HepG2 (cell line): ENCODE measurements around the gene PPP1R9B. TPM values are rescaled to one million over a fixed set of nuclear protein-coding genes. Genes with fewer than 3 reads are reported as not detected.

Source experiments
- CBX2 ChIP-seq, 2 experiments: fragments of 200-600 bp in 1 of 2; sonication (generic); formaldehyde crosslinking in 1 of 2; IDR thresholded peaks; 2 replicates each; pipeline versions ENCODE4 v1.7.0 to v1.8.1; 2018 to 2022; ENCODE audit warnings: low read depth in 2 of 2, low read length in 1 of 2, mild to moderate bottlenecking in 1 of 2, missing genetic modification reagents in 1 of 2
- FLYWCH1 ChIP-seq: sonication (generic); formaldehyde crosslinking; IDR thresholded peaks from 2 replicates; pipeline ENCODE4 v1.8.1; 2023; ENCODE audit warnings: mild to moderate bottlenecking, missing genetic modification reagents
- FOSL2 ChIP-seq: sonication (generic); formaldehyde crosslinking; IDR thresholded peaks from 2 replicates; pipeline ENCODE4 v1.4.0; 2020; ENCODE audit warnings: missing genetic modification reagents
- FOXA3 ChIP-seq: IDR thresholded peaks from 2 replicates; pipeline ENCODE4 v1.6.1; 2016; ENCODE audit warnings: missing genetic modification reagents, missing compliant biosample characterization
- HBP1 ChIP-seq: IDR thresholded peaks from 2 replicates; pipeline ENCODE4 v1.6.1; 2016; ENCODE audit warnings: low read depth, control low read depth
- HDAC2 ChIP-seq: sonication (generic); formaldehyde crosslinking; IDR thresholded peaks from 2 replicates; pipeline ENCODE4 v1.4.0; 2020; ENCODE audit warnings: missing genetic modification reagents
- LCORL ChIP-seq, 2 experiments: fragments of 450-650 bp in 1 of 2; sonication (generic) in 1 of 2; formaldehyde crosslinking in 1 of 2; IDR thresholded peaks; 2 replicates each; pipeline versions ENCODE4 v1.5.0 to v1.6.1; 2017 to 2020; ENCODE audit warnings: antibody characterized with exemption in 1 of 2, missing genetic modification reagents in 1 of 2
- PATZ1 ChIP-seq: sonication (generic); formaldehyde crosslinking; IDR thresholded peaks from 2 replicates; pipeline ENCODE4 v1.4.0; 2020; ENCODE audit warnings: missing genetic modification reagents
- RORA ChIP-seq: sonication (generic); formaldehyde crosslinking; IDR thresholded peaks from 2 replicates; pipeline ENCODE4 v1.5.0; 2020; ENCODE audit warnings: mild to moderate bottlenecking, missing genetic modification reagents, moderate library complexity
- SCMH1 ChIP-seq: sonication (generic); formaldehyde crosslinking; IDR thresholded peaks from 2 replicates; pipeline ENCODE4 v1.9.0; 2021; ENCODE audit warnings: missing genetic modification reagents, mild to moderate bottlenecking, borderline replicate concordance
- SMC3 ChIP-seq: IDR thresholded peaks from 2 replicates; pipeline ENCODE4 v1.6.1; 2011; ENCODE audit warnings: low read length, improper control_type of control experiment
- SP4 ChIP-seq: sonication (generic); formaldehyde crosslinking; IDR thresholded peaks from 2 replicates; pipeline ENCODE4 v1.8.1; 2023; ENCODE audit warnings: mild to moderate bottlenecking, missing genetic modification reagents
- TOPORS ChIP-seq: sonication (generic); formaldehyde crosslinking; IDR thresholded peaks from 2 replicates; pipeline ENCODE4 v1.8.0; 2023; ENCODE audit warnings: mild to moderate bottlenecking, missing genetic modification reagents
- ZNF124 ChIP-seq: sonication (generic); formaldehyde crosslinking; IDR thresholded peaks from 2 replicates; pipeline ENCODE4 v1.4.0; 2020; ENCODE audit warnings: missing genetic modification reagents
- polyA plus RNA-seq, 8 experiments: library from polyadenylated mRNA; depleted of rRNA in 3 of 8; stranded (reverse) in 7 of 8; unstranded in 1 of 8; fragments of >200 nt; fragmentation: Illumina TruSeq in 4 of 8; extraction: Trizol in 4 of 8; gene quantifications; 2 replicates each; pipeline versions ENCODE4 v1.2.1 to v1.2.3, GENCODE V29; 2011 to 2016; ENCODE audit warnings: low read depth in 4 of 8, missing spikeins in 1 of 8, mixed read lengths in 1 of 8; ENCODE audit not compliant: insufficient read depth in 1 of 8
- total RNA-seq, 5 experiments: library from RNA; depleted of rRNA; stranded (reverse); fragments of >200 nt; fragmentation: Illumina TruSeq; extraction: Trizol; gene quantifications; 2 replicates each; pipeline ENCODE4 v1.2.3, GENCODE V29; 2016; ENCODE audit warnings: low read depth in 1 of 5
- TF ChIP-seq, protein P1 (sequence below): IDR thresholded peaks from 2 replicates; pipeline ENCODE4 v1.6.1; 2016; ENCODE audit warnings: low read depth
- TF ChIP-seq, protein P2 (sequence below): sonication (generic); formaldehyde crosslinking; IDR thresholded peaks from 2 replicates; pipeline ENCODE4 v1.4.0; 2020; ENCODE audit warnings: mild to moderate bottlenecking, missing genetic modification reagents

Gene PPP1R9B
- total and polyA plus RNA-seq, 2 of the 13 experiments (the other 11 are each of a cell fraction or from before 2014, with no cell fraction given) = 9.4 to 15.8 TPM

GRCh38 chr17:50094243-50094752 is 56.2 kb downstream of the PPP1R9B start (continued):
- TF ChIP-seq HBP1 (0 out of 2 replicates have a peak, but pooled peaks have one; percentile 39), SMC3 (peak; percentile 68), TOPORS (CRISPR knock-in tag) (0 out of 2 replicates have a peak, but pooled peaks have one; percentile 34), RORA (CRISPR knock-in tag) (no peak), ZNF124 (peak; percentile 13; the same call in 1 of the 2 replicates), CBX2 (IDR thresholded peaks at IDR 0.05; ENCODE audit: low read depth, low read length) (no peak), CBX2 (CRISPR knock-in tag; IDR thresholded peaks at IDR 0.05; ENCODE audit: low read depth) (no peak), FLYWCH1 (CRISPR knock-in tag) (no peak), SCMH1 (CRISPR knock-in tag) (no peak), FOSL2 (CRISPR knock-in tag) (peak; percentile 28; the same call in 1 of the 2 replicates), SP4 (CRISPR knock-in tag) (peak; percentile 49; the same call in 1 of the 2 replicates), FOXA3 (0 out of 2 replicates have a peak, but pooled peaks have one; percentile 32), HDAC2 (CRISPR knock-in tag) (peak; percentile 61; the same call in 1 of the 2 replicates), PATZ1 (CRISPR knock-in tag) (peak; percentile 42; the same call in 1 of the 2 replicates), LCORL (IDR thresholded peaks at IDR 0.05) (no peak), LCORL (CRISPR knock-in tag; IDR thresholded peaks at IDR 0.05) (no peak; the same call in 1 of the 2 replicates)
- TF ChIP-seq, protein P1, sequence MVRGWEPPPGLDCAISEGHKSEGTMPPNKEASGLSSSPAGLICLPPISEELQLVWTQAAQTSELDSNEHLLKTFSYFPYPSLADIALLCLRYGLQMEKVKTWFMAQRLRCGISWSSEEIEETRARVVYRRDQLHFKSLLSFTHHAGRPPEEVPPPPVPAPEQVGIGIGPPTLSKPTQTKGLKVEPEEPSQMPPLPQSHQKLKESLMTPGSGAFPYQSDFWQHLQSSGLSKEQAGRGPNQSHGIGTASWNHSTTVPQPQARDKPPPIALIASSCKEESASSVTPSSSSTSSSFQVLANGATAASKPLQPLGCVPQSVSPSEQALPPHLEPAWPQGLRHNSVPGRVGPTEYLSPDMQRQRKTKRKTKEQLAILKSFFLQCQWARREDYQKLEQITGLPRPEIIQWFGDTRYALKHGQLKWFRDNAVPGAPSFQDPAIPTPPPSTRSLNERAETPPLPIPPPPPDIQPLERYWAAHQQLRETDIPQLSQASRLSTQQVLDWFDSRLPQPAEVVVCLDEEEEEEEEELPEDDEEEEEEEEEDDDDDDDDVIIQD = peak; percentile 60; the same call in 1 of the 2 replicates
- TF ChIP-seq, protein P2, sequence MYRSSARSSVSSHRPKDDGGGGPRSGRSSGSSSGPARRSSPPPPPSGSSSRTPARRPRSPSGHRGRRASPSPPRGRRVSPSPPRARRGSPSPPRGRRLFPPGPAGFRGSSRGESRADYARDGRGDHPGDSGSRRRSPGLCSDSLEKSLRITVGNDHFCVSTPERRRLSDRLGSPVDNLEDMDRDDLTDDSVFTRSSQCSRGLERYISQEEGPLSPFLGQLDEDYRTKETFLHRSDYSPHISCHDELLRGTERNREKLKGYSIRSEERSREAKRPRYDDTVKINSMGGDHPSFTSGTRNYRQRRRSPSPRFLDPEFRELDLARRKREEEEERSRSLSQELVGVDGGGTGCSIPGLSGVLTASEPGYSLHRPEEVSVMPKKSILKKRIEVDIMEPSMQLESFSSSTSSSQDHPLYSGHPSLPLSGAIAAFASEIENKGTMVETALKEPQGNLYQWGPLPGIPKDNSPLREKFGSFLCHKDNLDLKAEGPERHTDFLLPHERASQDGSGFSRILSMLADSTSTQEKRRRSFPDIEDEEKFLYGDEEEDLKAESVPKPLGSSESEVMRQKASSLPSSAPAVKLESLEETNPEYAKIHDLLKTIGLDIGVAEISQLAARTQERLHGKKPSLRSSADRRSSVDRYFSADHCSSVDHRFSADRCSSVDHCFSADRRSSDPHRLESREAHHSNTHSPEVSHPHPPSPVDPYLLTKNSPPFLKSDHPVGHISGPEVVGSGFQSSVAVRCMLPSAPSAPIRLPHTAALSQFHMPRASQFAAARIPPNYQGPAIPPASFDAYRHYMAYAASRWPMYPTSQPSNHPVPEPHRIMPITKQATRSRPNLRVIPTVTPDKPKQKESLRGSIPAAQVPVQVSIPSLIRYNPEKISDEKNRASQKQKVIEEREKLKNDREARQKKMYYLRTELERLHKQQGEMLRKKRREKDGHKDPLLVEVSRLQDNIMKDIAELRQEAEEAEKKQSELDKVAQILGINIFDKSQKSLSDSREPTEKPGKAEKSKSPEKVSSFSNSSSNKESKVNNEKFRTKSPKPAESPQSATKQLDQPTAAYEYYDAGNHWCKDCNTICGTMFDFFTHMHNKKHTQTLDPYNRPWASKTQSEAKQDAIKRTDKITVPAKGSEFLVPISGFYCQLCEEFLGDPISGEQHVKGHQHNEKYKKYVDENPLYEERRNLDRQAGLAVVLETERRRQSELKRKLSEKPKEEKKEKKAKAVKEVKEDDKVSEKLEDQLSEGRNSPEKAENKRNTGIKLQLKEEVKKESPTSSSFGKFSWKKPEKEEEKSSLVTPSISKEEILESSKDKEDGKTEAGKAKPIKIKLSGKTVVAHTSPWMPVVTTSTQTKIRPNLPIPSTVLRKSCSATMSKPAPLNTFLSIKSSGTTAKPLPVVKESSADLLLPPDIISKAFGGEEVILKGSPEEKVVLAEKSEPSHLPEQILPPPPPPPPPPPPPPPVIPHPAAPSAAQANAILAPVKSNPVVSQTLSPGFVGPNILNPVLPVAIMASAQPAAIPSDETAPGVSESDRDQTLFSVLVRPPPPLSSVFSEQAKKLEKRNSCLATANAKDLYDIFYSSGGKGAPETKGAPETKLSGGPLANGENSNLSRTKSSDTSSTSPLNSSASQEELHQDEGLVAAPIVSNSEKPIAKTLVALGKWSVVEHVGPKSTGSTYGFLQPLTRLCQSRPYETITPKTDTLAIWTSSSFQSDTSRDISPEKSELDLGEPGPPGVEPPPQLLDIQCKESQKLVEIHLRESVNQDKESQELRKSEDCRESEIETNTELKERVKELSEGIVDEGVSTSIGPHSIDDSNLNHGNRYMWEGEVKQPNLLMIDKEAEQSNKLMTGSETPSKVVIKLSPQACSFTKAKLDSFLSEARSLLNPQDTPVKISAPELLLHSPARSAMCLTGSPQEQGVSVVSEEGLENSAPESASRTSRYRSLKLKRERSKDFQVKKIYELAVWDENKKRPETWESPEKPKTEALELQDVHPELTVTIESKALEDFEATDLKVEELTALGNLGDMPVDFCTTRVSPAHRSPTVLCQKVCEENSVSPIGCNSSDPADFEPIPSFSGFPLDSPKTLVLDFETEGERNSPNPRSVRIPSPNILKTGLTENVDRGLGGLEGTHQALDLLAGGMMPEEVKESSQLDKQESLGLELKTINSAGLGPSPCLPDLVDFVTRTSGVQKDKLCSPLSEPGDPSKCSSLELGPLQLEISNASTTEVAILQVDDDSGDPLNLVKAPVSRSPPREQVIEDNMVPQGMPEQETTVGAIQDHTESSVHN (CRISPR knock-in tag) = 0 out of 2 replicates have a peak, but pooled peaks have one; percentile 9
